Glutamatergic neuron (in vitro differentiated cells): ENCODE data around the gene PIN1. TPM values are rescaled to one million over a fixed set of nuclear protein-coding genes. Genes with fewer than 3 reads are reported as not detected.
A peak's percentile ranks its signal among the peaks of the same experiment; 100 is the strongest.
"Not testable (repeated sequence)": the region's sequence is repeated elsewhere in the genome, so short reads cannot be mapped to it uniquely, and the experiment has no call there.

Experiments used
- DNase-seq: peaks from one replicate; pipeline ENCODE4 v3.0.0; 2022
- H3K27ac Mint-ChIP-seq: one replicate; pipeline ENCODE4 v1.8.0; 2020; ENCODE audit warnings: mild to moderate bottlenecking, mixed read lengths, inconsistent platforms; ENCODE audit not compliant: unreplicated experiment
- H3K27me3 Mint-ChIP-seq: one replicate; pipeline ENCODE4 v1.8.0; 2020; ENCODE audit warnings: mild to moderate bottlenecking, moderate library complexity, mixed read lengths, inconsistent platforms; ENCODE audit not compliant: unreplicated experiment
- H3K36me3 Mint-ChIP-seq: one replicate; pipeline ENCODE4 v1.8.0; 2020; ENCODE audit warnings: mild to moderate bottlenecking, mixed read lengths, inconsistent platforms; ENCODE audit not compliant: unreplicated experiment
- H3K4me1 Mint-ChIP-seq: one replicate; pipeline ENCODE4 v1.8.0; 2020; ENCODE audit warnings: mild to moderate bottlenecking, low read depth, mixed read lengths, inconsistent platforms; ENCODE audit not compliant: unreplicated experiment
- H3K4me3 Mint-ChIP-seq: one replicate; pipeline ENCODE4 v1.8.0; 2020; ENCODE audit warnings: mild to moderate bottlenecking, mixed read lengths, inconsistent platforms; ENCODE audit not compliant: unreplicated experiment
- H3K9me3 Mint-ChIP-seq: one replicate; pipeline ENCODE4 v1.8.0; 2020; ENCODE audit warnings: mild to moderate bottlenecking, moderate library complexity, mixed read lengths, inconsistent platforms; ENCODE audit not compliant: unreplicated experiment
- total RNA-seq: library from RNA; stranded (reverse); fragmentation: NEBNext Ultra II Directional; extraction: Animal tissue kit (Norgen Biotek cat#: 25700); gene quantifications from one replicate; pipeline ENCODE4 v1.2.1, GENCODE V29; 2021; ENCODE audit not compliant: unreplicated experiment
- TF ChIP-seq, protein P1 (sequence below): fragments of 200-600 bp; sonication (generic); IDR thresholded peaks from one replicate; pipeline ENCODE4 v1.5.0; 2021; ENCODE audit not compliant: partially characterized antibody, unreplicated experiment

PIN1 gene
- total RNA-seq, 1 donor from 2014 or later, result 110 TPM

DNA sequence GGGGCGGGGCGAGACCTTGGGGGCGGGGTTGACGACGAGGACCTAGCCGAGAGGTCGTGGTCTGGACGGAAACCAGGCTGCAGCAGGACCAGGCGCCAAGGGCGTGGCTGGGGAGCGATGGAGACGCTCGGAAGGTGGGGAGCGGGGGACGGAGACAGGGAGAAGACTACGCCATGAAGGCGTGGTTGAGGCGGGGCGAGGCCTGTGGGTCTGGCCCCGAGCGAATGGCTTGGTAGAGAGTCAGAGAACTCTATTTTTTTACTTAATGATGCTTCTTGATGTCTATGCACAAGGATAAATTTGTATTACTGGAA lies 15.6 kb upstream of the PIN1 start:
- DNase-seq, result no peak
- Mint-ChIP-seq H3K4me1 (peaks cover 3% of the 10 kb centered on the region), H3K4me3 (peak overlapping the region; percentile 91), H3K27ac (peak overlapping the region; percentile 76), H3K9me3 (peaks cover 13% of the 10 kb centered on the region), H3K36me3 (peaks cover 6% of the 10 kb centered on the region), H3K27me3 (peaks cover 8% of the 10 kb centered on the region)
- TF ChIP-seq, protein P1, sequence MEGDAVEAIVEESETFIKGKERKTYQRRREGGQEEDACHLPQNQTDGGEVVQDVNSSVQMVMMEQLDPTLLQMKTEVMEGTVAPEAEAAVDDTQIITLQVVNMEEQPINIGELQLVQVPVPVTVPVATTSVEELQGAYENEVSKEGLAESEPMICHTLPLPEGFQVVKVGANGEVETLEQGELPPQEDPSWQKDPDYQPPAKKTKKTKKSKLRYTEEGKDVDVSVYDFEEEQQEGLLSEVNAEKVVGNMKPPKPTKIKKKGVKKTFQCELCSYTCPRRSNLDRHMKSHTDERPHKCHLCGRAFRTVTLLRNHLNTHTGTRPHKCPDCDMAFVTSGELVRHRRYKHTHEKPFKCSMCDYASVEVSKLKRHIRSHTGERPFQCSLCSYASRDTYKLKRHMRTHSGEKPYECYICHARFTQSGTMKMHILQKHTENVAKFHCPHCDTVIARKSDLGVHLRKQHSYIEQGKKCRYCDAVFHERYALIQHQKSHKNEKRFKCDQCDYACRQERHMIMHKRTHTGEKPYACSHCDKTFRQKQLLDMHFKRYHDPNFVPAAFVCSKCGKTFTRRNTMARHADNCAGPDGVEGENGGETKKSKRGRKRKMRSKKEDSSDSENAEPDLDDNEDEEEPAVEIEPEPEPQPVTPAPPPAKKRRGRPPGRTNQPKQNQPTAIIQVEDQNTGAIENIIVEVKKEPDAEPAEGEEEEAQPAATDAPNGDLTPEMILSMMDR, result no peak

DNA sequence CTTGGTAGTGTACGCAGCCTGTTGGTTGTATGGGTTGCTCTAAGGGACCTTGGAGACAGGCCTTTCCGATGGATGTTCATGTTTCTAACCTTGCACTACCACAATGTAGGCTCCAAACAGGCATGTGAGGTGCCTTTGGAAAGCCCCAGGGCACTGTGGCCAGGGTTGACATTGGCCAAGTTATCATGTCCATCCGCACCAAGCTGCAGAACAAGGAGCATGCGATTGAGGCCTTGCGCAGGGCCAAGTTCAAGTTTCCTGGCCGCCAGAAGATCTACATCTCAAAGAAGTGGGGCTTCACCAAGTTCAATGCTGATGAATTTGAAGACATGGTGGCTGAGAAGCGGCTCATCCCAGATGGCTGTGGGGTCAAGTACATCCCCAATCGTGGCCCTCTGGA lies 15.1 kb upstream of the PIN1 start:
- peak overlapping the region; percentile 91 for H3K4me3 Mint-ChIP-seq
- H3K27me3 Mint-ChIP-seq, H3K36me3 Mint-ChIP-seq, H3K4me1 Mint-ChIP-seq, DNase-seq: not testable (repeated sequence)
- peaks cover 13% of the 10 kb centered on the region for H3K9me3 Mint-ChIP-seq
- peak overlapping the region; percentile 76 for H3K27ac Mint-ChIP-seq

DNA sequence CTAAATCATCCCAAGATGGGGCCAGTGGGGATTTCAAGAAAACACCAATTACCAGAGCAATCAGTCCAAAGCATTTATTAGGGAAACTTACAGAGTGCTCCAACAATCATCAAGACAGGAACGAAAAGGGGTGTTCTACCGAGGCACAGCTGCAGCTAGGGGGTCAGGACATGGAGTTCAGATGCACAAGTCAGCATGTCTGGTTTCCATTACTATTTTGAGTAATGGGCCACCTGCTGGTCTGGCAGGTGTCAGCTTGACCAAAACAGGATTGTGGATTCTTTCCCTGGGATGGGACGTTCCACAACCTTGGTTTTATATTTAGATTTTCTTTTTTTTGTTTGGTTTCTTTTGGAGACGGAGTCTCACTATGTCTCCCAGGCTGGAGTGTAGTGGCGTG lies 11.3 kb upstream of the PIN1 start:
- Mint-ChIP-seq H3K27ac (no peak overlapping the region), H3K27me3 (peaks cover 15% of the 10 kb centered on the region), H3K4me3 (peak overlapping the region; percentile 18), H3K4me1 (peaks cover 12% of the 10 kb centered on the region), H3K9me3 (peaks cover 20% of the 10 kb centered on the region), H3K36me3 (no peaks in the 10 kb centered on the region)
- TF ChIP-seq, protein P1, result no peak
- no peak for DNase-seq

DNA sequence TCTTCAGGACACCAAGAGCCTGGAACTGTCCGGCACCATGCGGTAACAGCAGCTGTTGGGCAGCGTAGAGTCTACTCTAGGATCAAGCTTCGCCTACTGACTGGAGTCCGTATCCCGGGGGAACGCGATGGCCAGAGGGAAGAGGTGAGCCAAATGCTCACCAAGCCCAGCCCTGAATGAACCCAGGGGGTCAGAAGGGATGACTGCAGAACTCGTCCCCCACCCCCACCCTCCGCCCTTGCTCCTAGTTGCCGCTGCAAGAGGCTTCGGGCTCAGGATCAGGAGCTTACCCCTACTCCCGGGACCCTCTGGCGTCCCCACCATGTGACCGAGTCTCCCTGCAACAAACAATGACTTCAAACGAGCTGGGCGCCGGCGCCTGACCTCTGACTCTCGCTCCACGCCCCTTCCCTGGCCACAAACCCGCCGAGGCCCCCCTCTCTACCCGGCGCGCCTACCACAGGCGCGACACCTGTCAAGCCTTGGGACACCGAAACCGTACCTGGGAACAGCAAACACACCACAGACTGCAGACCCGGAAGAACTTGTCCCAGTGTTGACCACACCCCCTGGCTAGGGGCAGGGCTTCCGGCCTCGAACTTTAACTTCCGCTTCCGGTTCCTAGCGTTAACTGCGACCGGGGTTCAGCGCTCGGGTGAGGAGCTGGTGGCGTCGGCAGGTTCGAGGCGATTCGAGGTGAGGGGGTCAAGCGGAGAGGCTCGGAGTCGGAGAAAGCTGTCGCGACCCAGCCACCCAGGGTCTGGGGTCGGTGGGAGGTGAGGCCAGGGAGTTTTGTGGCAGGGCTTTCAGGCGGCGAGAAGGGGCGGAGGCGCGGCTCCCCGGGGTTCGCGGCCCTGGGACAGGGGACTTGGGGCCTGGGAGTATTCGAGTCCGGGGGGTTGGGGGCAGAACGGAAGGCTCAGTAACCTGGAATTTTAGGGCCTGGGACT lies 7.6 kb upstream of the PIN1 start, which contains the start of gene UBL5:
TSS of gene UBL5 (plus strand) at position 630 of the 950 bp plus-strand sequence. CDS start 420 bp downstream, outside the sequence.
- Mint-ChIP-seq H3K4me3 (peak within 1 kb of the TSS; percentile 100), H3K4me1 (peaks cover 11% of the 10 kb centered on the region), H3K36me3 (no peaks in the 10 kb centered on the region), H3K9me3 (peaks cover 17% of the 10 kb centered on the region), H3K27me3 (peaks cover 9% of the 10 kb centered on the region), H3K27ac (peak within 1 kb of the TSS; percentile 100)
- DNase-seq, result peak; percentile 90
- TF ChIP-seq, protein P1, result no peak

DNA sequence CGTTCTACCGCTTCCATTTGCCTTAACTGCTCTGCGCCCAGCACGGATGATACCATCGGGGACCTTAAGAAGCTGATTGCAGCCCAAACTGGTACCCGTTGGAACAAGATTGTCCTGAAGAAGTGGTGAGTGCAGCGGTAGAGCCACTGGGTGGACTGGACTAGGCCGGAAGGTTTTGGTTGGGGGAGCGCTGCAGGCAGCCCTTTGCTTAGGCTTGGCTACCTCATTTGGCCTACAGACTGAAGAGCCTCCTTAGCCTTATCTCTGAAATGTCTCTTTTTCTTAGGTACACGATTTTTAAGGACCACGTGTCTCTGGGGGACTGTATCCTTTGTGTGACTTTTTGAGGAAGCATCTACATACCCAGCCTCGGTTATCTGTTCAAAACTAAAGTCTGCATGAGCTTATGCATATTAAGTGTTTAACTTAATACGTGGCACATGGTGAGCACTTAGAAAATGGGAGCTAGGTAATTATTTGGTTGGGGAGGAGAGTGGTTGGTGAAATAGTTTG lies 6.5 kb upstream of the PIN1 start:
- TF ChIP-seq, protein P1, result no peak
- Mint-ChIP-seq H3K27me3 (peaks cover 9% of the 10 kb centered on the region), H3K4me3 (peak overlapping the region; percentile 100), H3K4me1 (peaks cover 11% of the 10 kb centered on the region), H3K36me3 (no peaks in the 10 kb centered on the region), H3K9me3 (peaks cover 17% of the 10 kb centered on the region), H3K27ac (peak overlapping the region; percentile 100)
- no peak for DNase-seq
